ENCODE measurements around the gene C1QC. TPM values are rescaled to one million over a fixed set of nuclear protein-coding genes. Genes with fewer than 3 reads are reported as not detected.

Gene C1QC
- not detected in 2 replicates for total RNA-seq
- long read RNA-seq, result 0 reads

DNA sequence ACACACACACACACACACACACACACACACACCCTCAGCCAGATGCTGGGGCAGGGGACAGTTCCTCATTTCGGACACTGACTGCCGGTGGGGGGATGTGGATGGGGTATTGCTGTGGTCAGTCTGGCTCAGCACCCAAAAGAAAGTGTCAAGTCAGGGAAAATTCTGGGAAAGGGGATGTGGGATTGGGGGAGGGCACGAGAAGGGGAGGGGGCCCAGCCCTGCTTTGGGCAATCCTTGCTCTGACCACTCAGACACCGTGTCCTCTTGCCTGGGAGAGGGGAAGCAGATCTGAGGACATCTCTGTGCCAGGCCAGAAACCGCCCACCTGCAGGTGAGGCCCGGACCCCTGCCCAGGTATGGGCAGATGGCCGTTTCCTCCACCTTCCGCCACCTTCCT lies at the start of gene C1QC:
Gene C1QC (plus strand): TSS at position 253 of the 400 bp plus-strand sequence. CDS start 391 bp downstream, outside the sequence.
- no peaks in the 10 kb centered on the region for H3K36me3 Mint-ChIP-seq (ENCODE audit: unreplicated experiment)
- H3K27ac Mint-ChIP-seq (ENCODE audit: unreplicated experiment), result no peak within 1 kb of the TSS
- H3K9me3 Mint-ChIP-seq (ENCODE audit: unreplicated experiment), result no peaks in the 10 kb centered on the region
- H3K4me3 Mint-ChIP-seq (ENCODE audit: unreplicated experiment), result no peak within 1 kb of the TSS
- no peak for DNase-seq (ENCODE audit: extremely low spot score, unreplicated experiment)
- peaks cover 8% of the 10 kb centered on the region for H3K27me3 Mint-ChIP-seq (ENCODE audit: unreplicated experiment)
- TF ChIP-seq, protein P1, sequence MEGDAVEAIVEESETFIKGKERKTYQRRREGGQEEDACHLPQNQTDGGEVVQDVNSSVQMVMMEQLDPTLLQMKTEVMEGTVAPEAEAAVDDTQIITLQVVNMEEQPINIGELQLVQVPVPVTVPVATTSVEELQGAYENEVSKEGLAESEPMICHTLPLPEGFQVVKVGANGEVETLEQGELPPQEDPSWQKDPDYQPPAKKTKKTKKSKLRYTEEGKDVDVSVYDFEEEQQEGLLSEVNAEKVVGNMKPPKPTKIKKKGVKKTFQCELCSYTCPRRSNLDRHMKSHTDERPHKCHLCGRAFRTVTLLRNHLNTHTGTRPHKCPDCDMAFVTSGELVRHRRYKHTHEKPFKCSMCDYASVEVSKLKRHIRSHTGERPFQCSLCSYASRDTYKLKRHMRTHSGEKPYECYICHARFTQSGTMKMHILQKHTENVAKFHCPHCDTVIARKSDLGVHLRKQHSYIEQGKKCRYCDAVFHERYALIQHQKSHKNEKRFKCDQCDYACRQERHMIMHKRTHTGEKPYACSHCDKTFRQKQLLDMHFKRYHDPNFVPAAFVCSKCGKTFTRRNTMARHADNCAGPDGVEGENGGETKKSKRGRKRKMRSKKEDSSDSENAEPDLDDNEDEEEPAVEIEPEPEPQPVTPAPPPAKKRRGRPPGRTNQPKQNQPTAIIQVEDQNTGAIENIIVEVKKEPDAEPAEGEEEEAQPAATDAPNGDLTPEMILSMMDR (IDR thresholded peaks at IDR 0.05), result no peak
- H3K4me1 Mint-ChIP-seq (ENCODE audit: unreplicated experiment), result no peaks in the 10 kb centered on the region

DNA sequence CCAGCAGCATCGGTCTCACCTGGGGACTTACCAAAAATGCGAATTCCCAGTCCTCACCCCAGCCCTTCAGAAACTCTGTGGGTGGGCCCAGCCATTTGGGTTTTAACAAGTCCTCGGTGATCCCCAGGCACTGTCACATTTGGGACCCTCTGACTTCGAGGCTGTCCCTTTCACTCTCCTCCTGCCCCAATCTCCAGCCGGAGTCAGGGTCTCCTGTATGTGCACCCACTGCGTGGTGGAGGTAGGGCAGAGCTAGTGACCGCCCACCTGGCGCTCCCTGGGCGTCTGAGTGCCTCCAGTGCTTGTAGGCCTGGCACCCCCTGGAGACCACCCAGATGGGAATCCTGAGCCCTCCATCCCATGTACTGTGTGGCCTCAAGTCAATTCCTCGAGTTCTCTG lies 49.0 kb upstream of the C1QC start:
- Mint-ChIP-seq H3K36me3 (ENCODE audit: unreplicated experiment) (no peaks in the 10 kb centered on the region), H3K27ac (ENCODE audit: unreplicated experiment) (no peak overlapping the region), H3K4me1 (ENCODE audit: unreplicated experiment) (peaks cover 2% of the 10 kb centered on the region), H3K4me3 (ENCODE audit: unreplicated experiment) (no peak overlapping the region), H3K27me3 (ENCODE audit: unreplicated experiment) (peaks cover 25% of the 10 kb centered on the region), H3K9me3 (ENCODE audit: unreplicated experiment) (no peaks in the 10 kb centered on the region)
- no peak for DNase-seq (ENCODE audit: extremely low spot score, unreplicated experiment)
- TF ChIP-seq, protein P1 (IDR thresholded peaks at IDR 0.05), result no peak

DNA sequence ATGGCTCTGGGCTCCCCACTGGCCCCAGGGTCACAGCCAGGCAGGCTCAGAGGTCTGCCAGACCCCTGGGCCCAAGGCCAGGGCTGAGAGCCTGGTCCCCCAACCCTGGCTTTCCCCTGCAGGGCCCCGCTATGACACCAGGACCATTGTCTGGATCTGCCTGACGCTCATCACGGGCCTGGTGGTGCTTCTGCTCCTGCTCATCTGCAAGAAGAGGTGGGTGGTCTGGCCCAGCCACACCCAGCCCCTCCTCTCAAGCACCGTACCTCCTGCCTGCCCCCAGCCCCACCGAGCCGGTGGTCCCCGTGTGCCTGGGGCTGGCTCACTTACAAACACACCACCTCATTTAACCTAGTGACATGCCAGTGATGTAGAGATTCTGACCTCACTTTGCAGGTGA lies 48.3 kb upstream of the C1QC start:
- no peak for DNase-seq (ENCODE audit: extremely low spot score, unreplicated experiment)
- H3K27ac Mint-ChIP-seq (ENCODE audit: unreplicated experiment), result no peak overlapping the region
- no peak overlapping the region for H3K4me3 Mint-ChIP-seq (ENCODE audit: unreplicated experiment)
- no peaks in the 10 kb centered on the region for H3K9me3 Mint-ChIP-seq (ENCODE audit: unreplicated experiment)
- peaks cover 2% of the 10 kb centered on the region for H3K4me1 Mint-ChIP-seq (ENCODE audit: unreplicated experiment)
- TF ChIP-seq, protein P1 (IDR thresholded peaks at IDR 0.05), result no peak
- H3K27me3 Mint-ChIP-seq (ENCODE audit: unreplicated experiment), result peaks cover 25% of the 10 kb centered on the region
- H3K36me3 Mint-ChIP-seq (ENCODE audit: unreplicated experiment), result no peaks in the 10 kb centered on the region

DNA sequence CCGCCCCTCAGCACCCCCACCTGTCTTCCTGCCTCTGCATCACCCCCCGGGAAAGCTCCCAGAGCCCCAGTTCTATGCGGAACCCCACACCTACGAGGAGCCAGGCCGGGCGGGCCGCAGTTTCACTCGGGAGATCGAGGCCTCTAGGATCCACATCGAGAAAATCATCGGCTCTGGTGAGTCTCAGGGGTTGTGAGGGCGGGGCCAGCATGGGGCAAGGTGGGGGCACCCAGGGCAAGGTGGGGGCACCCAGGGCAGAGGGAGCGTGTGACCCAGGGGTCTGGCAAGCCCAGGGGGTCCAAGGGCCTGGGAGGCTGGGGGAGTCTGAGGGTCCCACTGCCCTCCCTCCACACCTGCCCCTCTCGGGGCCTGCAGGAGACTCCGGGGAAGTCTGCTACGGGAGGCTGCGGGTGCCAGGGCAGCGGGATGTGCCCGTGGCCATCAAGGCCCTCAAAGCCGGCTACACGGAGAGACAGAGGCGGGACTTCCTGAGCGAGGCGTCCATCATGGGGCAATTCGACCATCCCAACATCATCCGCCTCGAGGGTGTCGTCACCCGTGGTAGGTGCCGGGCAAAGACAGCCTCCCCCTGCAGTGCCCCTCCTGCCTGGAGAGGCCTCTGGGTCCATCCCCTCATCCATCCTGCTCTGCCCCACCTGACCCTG lies 46.0 kb upstream of the C1QC start:
- H3K4me1 Mint-ChIP-seq (ENCODE audit: unreplicated experiment), result no peaks in the 10 kb centered on the region
- no peak overlapping the region for H3K27ac Mint-ChIP-seq (ENCODE audit: unreplicated experiment)
- H3K4me3 Mint-ChIP-seq (ENCODE audit: unreplicated experiment), result no peak overlapping the region
- no peak for DNase-seq (ENCODE audit: extremely low spot score, unreplicated experiment)
- H3K36me3 Mint-ChIP-seq (ENCODE audit: unreplicated experiment), result no peaks in the 10 kb centered on the region
- peaks cover 9% of the 10 kb centered on the region for H3K27me3 Mint-ChIP-seq (ENCODE audit: unreplicated experiment)
- no peaks in the 10 kb centered on the region for H3K9me3 Mint-ChIP-seq (ENCODE audit: unreplicated experiment)
- TF ChIP-seq, protein P1 (IDR thresholded peaks at IDR 0.05), result no peak

DNA sequence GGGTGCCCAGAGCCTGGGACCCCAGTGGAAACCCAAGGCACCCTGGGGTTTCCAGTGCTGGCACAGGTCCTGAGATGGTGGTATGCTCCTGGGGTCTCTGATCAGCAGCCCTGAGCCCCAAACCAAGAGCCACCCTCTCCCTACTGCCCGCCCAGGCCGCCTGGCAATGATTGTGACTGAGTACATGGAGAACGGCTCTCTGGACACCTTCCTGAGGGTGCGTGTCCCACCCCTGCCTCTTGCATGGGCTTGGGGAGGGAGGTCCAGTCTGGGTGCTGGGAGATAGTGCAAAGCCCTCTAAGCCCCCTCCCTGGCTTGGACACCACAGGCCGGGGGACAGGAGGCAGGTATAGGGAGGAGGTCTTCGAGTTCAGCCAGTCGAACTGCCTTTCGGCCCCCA lies 45.4 kb upstream of the C1QC start:
- peaks cover 9% of the 10 kb centered on the region for H3K27me3 Mint-ChIP-seq (ENCODE audit: unreplicated experiment)
- H3K4me3 Mint-ChIP-seq (ENCODE audit: unreplicated experiment), result no peak overlapping the region
- no peak for DNase-seq (ENCODE audit: extremely low spot score, unreplicated experiment)
- no peaks in the 10 kb centered on the region for H3K4me1 Mint-ChIP-seq (ENCODE audit: unreplicated experiment)
- no peaks in the 10 kb centered on the region for H3K9me3 Mint-ChIP-seq (ENCODE audit: unreplicated experiment)
- no peaks in the 10 kb centered on the region for H3K36me3 Mint-ChIP-seq (ENCODE audit: unreplicated experiment)
- TF ChIP-seq, protein P1 (IDR thresholded peaks at IDR 0.05), result no peak
- H3K27ac Mint-ChIP-seq (ENCODE audit: unreplicated experiment), result no peak overlapping the region
